SK-N-SH (cell line): ENCODE measurements around the gene GATD1. TPM values are rescaled to one million over a fixed set of nuclear protein-coding genes. Genes with fewer than 3 reads are reported as not detected.

ENCODE experiments used
- CTCF ChIA-PET: fragments of 300-600, 350-600 bp; formaldehyde crosslinking; extraction: SDS; loops from one replicate; lab custom pipeline; 2021; lab: Yijun Ruan, JAX
- POLR2A ChIA-PET: fragments of 350-600 bp; sonication (Branson Sonifier 250); formaldehyde crosslinking; extraction: SDS; loops from one replicate; lab custom pipeline; 2020; ENCODE audit warnings: antibody characterized with exemption, inconsistent platforms; lab: Yijun Ruan, JAX
- DNase-seq: peaks from one replicate; pipeline ENCODE4 v3.0.0; 2012
- H2AFZ ChIP-seq: fragments of 200-600 bp; sonication (generic); 2 replicates; pipeline ENCODE4 v1.8.1; 2016; ENCODE audit warnings: antibody characterized with exemption, mild to moderate bottlenecking, low read depth
- H3F3A ChIP-seq: fragments of 200-600 bp; sonication (generic); replicated peaks from 2 replicates; pipeline ENCODE3; 2016; ENCODE audit warnings: antibody characterized with exemption, mild to moderate bottlenecking; ENCODE audit not compliant: insufficient read depth
- H3K27ac ChIP-seq, 2 experiments: fragments of 200-500 bp in 1 of 2; fragments of 200-600 bp in 1 of 2; sonication (Bioruptor generic) in 1 of 2; sonication (generic), shearing (Covaris generic) in 1 of 2; 2 replicates each; pipeline versions ENCODE4 v1.5.1 to v1.6.1; 2014 to 2016; ENCODE audit warnings: low read depth in 2 of 2, inconsistent platforms in 1 of 2, low read length in 1 of 2, mild to moderate bottlenecking in 1 of 2, mixed read lengths in 1 of 2
- H3K27me3 ChIP-seq: fragments of 200-600 bp; sonication (generic), shearing (Covaris generic); 2 replicates; pipeline ENCODE4 v1.6.1; 2016; ENCODE audit warnings: mixed run types; ENCODE audit not compliant: insufficient read depth
- H3K36me3 ChIP-seq, 2 experiments: fragments of 200-500 bp in 1 of 2; fragments of 200-600 bp in 1 of 2; sonication (Bioruptor generic) in 1 of 2; sonication (generic) in 1 of 2; replicated peaks in 1 of 2; 2 replicates each; pipeline versions ENCODE3 to v1.5.1; 2014 to 2016; ENCODE audit warnings: low read length in 1 of 2, mild to moderate bottlenecking in 1 of 2; ENCODE audit not compliant: insufficient read depth in 2 of 2, control insufficient read depth in 1 of 2
- H3K4me1 ChIP-seq, 2 experiments: fragments of 200-500 bp in 1 of 2; fragments of 200-600 bp in 1 of 2; sonication (Bioruptor generic) in 1 of 2; sonication (generic), shearing (Covaris generic) in 1 of 2; 2 replicates each; pipeline versions ENCODE4 v1.5.1 to v1.6.1; 2014 to 2016; ENCODE audit warnings: low read depth in 1 of 2, low read length in 1 of 2, mixed run types in 1 of 2; ENCODE audit not compliant: insufficient read depth in 2 of 2, control insufficient read depth in 1 of 2
- H3K4me2 ChIP-seq: fragments of 200-600 bp; sonication (generic), shearing (Covaris generic); 2 replicates; pipeline ENCODE4 v1.6.1; 2017; ENCODE audit warnings: mixed run types
- H3K4me3 ChIP-seq, 2 experiments: fragments of 200-500 bp in 1 of 2; fragments of 200-600 bp in 1 of 2; sonication (Bioruptor generic) in 1 of 2; sonication (generic), shearing (Covaris generic) in 1 of 2; 2 replicates each; pipeline versions ENCODE4 v1.5.1 to v1.8.1; 2014 to 2016; ENCODE audit warnings: low read depth in 2 of 2, inconsistent platforms in 1 of 2, low read length in 1 of 2, mild to moderate bottlenecking in 1 of 2, mixed read lengths in 1 of 2, moderate library complexity in 1 of 2
- H3K79me2 ChIP-seq: fragments of 200-600 bp; sonication (generic); 2 replicates; pipeline ENCODE4 v1.8.1; 2017; ENCODE audit warnings: mild to moderate bottlenecking; ENCODE audit not compliant: insufficient read depth
- H3K9ac ChIP-seq: fragments of 200-600 bp; sonication (generic); 2 replicates; pipeline ENCODE4 v1.6.1; 2017; ENCODE audit warnings: mixed run types
- H3K9me2 ChIP-seq: fragments of 200-600 bp; sonication (generic); 2 replicates; pipeline ENCODE4 v1.6.1; 2017; ENCODE audit warnings: mixed run types
- H3K9me3 ChIP-seq: fragments of 200-600 bp; sonication (generic); 2 replicates; pipeline ENCODE4 v1.6.1; 2017; ENCODE audit warnings: mixed run types, mild to moderate bottlenecking, moderate library complexity
- H4K20me1 ChIP-seq: fragments of 200-600 bp; sonication (generic); 2 replicates; pipeline ENCODE4 v1.6.1; 2017; ENCODE audit warnings: mild to moderate bottlenecking, mixed run types; ENCODE audit not compliant: insufficient read depth
- EZH2phosphoT487 ChIP-seq: fragments of 200-600 bp; sonication (generic); IDR thresholded peaks from 2 replicates; pipeline ENCODE4 v1.6.1; 2017; ENCODE audit warnings: low read depth, mixed run types, mild to moderate bottlenecking, antibody characterized with exemption, moderate library complexity, borderline replicate concordance
- FOSL2 ChIP-seq: IDR thresholded peaks from 2 replicates; pipeline ENCODE4 v1.4.0; 2012; ENCODE audit warnings: low read depth, mild to moderate bottlenecking, moderate library complexity, borderline replicate concordance
- FOXM1 ChIP-seq: IDR thresholded peaks from 2 replicates; pipeline ENCODE4 v1.4.0; 2012; ENCODE audit warnings: low read depth, mild to moderate bottlenecking
- GABPA ChIP-seq: IDR thresholded peaks from 2 replicates; pipeline ENCODE4 v1.4.0; 2012; ENCODE audit warnings: low read depth, mild to moderate bottlenecking
- GATA2 ChIP-seq: sonication (generic); formaldehyde crosslinking; IDR thresholded peaks from 2 replicates; pipeline ENCODE4 v1.5.0; 2020; ENCODE audit warnings: mild to moderate bottlenecking, missing genetic modification reagents
- JUND ChIP-seq: IDR thresholded peaks from 2 replicates; pipeline ENCODE4 v1.4.0; 2012
- MEF2A ChIP-seq: IDR thresholded peaks from 2 replicates; pipeline ENCODE4 v1.4.0; 2012; ENCODE audit warnings: low read depth, borderline replicate concordance
- NRF1 ChIP-seq: IDR thresholded peaks from 2 replicates; pipeline ENCODE4 v1.6.1; 2012; ENCODE audit warnings: low read depth, mild to moderate bottlenecking, low read length
- RCOR1 ChIP-seq: fragments of 150-350 bp; IDR thresholded peaks from 2 replicates; pipeline ENCODE4 v1.6.1; 2017; ENCODE audit warnings: antibody characterized with exemption, low read length
- RFX5 ChIP-seq: IDR thresholded peaks from 2 replicates; pipeline ENCODE4 v1.6.1; 2012; ENCODE audit warnings: mild to moderate bottlenecking, improper control_type of control experiment, low read length
- SIN3A ChIP-seq: IDR thresholded peaks from 2 replicates; pipeline ENCODE4 v1.6.1; 2012; ENCODE audit warnings: low read depth, mild to moderate bottlenecking, low read length, moderate library complexity, borderline replicate concordance
- SMC3 ChIP-seq: IDR thresholded peaks from 2 replicates; pipeline ENCODE4 v1.6.1; 2012; ENCODE audit warnings: low read depth, low read length, improper control_type of control experiment
- TAF1 ChIP-seq: IDR thresholded peaks from 2 replicates; pipeline ENCODE4 v1.6.1; 2012; ENCODE audit warnings: low read depth, mild to moderate bottlenecking, low read length, moderate library complexity, borderline replicate concordance
- TCF12 ChIP-seq: IDR thresholded peaks from 2 replicates; pipeline ENCODE4 v1.4.0; 2012
- WGBS: methylation state at CpG from one replicate; pipeline ENCODE4 v1.1.6; 2017; ENCODE audit warnings: low lambda C conversion rate; 5-methylcytosine and 5-hydroxymethylcytosine counted together
- polyA plus RNA-seq, 3 experiments: library from polyadenylated mRNA; depleted of rRNA; stranded (reverse); fragments of >200 nt; gene quantifications; 2 replicates each; pipeline ENCODE4 v1.2.3, GENCODE V29; 2012
- TF ChIP-seq, protein P1 (sequence below): IDR thresholded peaks from 2 replicates; pipeline ENCODE4; 2012
- TF ChIP-seq, protein P2 (sequence below): fragments of 200-600 bp; sonication (generic); IDR thresholded peaks from 2 replicates; pipeline ENCODE4 v1.6.1; 2017; ENCODE audit warnings: antibody characterized with exemption, mild to moderate bottlenecking, moderate library complexity
- TF ChIP-seq, protein P3 (sequence below): IDR thresholded peaks from 2 replicates; pipeline ENCODE4 v1.4.0; 2012; ENCODE audit warnings: low read depth, borderline replicate concordance
- TF ChIP-seq, protein P4 (sequence below): IDR thresholded peaks from 2 replicates; pipeline ENCODE4 v1.4.0; 2012; ENCODE audit warnings: low read depth
- TF ChIP-seq, protein P5 (sequence below): IDR thresholded peaks from 2 replicates; pipeline ENCODE4 v1.6.1; 2012; ENCODE audit warnings: mild to moderate bottlenecking, low read depth, low read length, moderate library complexity

Gene GATD1
- polyA plus RNA-seq, 1 of the 3 experiments (the other 2 are of a cell fraction) = 86.2 TPM

DNA sequence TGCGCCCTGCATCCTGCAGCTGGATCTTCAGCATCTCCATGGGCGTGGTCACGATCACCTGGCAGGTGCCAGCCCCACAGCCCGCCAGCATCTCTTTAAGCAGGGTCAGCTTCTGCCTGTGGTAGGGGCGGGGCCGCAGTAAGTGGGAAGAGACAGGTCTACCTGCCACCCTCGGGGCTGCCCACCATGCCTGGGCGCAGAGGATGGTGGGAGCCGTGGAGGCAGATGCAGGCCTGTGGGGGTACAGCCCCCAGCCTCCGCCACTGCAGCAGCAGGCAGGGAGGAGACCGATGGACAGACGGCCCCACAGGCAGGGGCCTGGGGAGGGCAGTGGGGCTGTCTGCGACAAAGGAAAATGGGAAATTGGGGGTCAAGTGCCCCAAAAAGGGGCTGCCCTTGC, 15.6 kb upstream of the GATD1 start:
- Histone ChIP-seq H4K20me1 (no peaks in the 10 kb centered on the region), H3K9me3 (no peaks in the 10 kb centered on the region), H3K9ac (no peak overlapping the region), H3F3A (peaks cover 18% of the 10 kb centered on the region), H3K36me3 (peaks cover 0 to 30% of the 10 kb centered on the region in 2 experiments), H3K9me2 (no peaks in the 10 kb centered on the region), H3K4me3 (no peak overlapping the region)
- CTCF ChIA-PET = interaction anchor here (6.3 kb wide), 1 partner anchor 9 kb away, joined by 43 read pairs; no protein-coding TSS in a partner anchor
- TF ChIP-seq, protein P1, sequence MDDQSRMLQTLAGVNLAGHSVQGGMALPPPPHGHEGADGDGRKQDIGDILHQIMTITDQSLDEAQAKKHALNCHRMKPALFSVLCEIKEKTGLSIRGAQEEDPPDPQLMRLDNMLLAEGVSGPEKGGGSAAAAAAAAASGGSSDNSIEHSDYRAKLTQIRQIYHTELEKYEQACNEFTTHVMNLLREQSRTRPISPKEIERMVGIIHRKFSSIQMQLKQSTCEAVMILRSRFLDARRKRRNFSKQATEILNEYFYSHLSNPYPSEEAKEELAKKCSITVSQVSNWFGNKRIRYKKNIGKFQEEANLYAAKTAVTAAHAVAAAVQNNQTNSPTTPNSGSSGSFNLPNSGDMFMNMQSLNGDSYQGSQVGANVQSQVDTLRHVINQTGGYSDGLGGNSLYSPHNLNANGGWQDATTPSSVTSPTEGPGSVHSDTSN = no peak
- TF ChIP-seq GABPA (no peak), NRF1 (no peak)
- TF ChIP-seq, all 33 proteins: peak for 0
- POLR2A ChIA-PET = interaction anchor here (1.0 kb wide), 1 partner anchor 16 kb away, joined by 3 read pairs; the partner anchor contains the start of gene GATD1
- 93% methylated on average over 11 of the region's 13 CpGs for WGBS
- H3K4me2 ChIP-seq = no peak overlapping the region
- no peak for DNase-seq
- H3K4me1 ChIP-seq = peaks cover 8 to 48% of the 10 kb centered on the region in 2 experiments; a peak in 2 of 4 replicates
- H3K27ac ChIP-seq = no peak overlapping the region; a peak in 1 of 4 replicates
- H2AFZ ChIP-seq = no peak overlapping the region
- H3K79me2 ChIP-seq = peaks cover 20% of the 10 kb centered on the region
- no peaks in the 10 kb centered on the region for H3K27me3 ChIP-seq

DNA sequence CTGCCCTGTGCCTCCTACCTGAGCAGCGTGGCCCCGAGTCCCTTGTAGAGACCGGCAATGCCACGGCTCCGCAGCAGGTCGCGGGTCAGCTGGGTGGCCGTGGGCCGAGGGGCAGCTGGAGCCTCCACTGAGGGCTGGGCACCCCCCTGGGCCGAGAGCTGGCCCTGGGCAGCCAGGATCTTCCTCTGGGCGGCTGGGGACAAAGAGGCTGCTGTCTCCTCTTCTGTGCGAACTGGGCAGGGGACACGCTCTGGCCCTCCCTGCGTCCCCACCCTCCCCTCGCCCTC, 15.2 kb upstream of the GATD1 start:
- 100% methylated on average over 5 of the region's 15 CpGs for WGBS
- no peak for DNase-seq
- TF ChIP-seq, protein P2, sequence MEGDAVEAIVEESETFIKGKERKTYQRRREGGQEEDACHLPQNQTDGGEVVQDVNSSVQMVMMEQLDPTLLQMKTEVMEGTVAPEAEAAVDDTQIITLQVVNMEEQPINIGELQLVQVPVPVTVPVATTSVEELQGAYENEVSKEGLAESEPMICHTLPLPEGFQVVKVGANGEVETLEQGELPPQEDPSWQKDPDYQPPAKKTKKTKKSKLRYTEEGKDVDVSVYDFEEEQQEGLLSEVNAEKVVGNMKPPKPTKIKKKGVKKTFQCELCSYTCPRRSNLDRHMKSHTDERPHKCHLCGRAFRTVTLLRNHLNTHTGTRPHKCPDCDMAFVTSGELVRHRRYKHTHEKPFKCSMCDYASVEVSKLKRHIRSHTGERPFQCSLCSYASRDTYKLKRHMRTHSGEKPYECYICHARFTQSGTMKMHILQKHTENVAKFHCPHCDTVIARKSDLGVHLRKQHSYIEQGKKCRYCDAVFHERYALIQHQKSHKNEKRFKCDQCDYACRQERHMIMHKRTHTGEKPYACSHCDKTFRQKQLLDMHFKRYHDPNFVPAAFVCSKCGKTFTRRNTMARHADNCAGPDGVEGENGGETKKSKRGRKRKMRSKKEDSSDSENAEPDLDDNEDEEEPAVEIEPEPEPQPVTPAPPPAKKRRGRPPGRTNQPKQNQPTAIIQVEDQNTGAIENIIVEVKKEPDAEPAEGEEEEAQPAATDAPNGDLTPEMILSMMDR = no peak
- TF ChIP-seq EZH2phosphoT487 = no peak
- TF ChIP-seq SMC3 = no peak
- no peak for TF ChIP-seq MEF2A
- no peak for TF ChIP-seq TAF1
- TF ChIP-seq TCF12 = no peak
- no peak for TF ChIP-seq SIN3A
- no peak for TF ChIP-seq JUND
- TF ChIP-seq, protein P3, sequence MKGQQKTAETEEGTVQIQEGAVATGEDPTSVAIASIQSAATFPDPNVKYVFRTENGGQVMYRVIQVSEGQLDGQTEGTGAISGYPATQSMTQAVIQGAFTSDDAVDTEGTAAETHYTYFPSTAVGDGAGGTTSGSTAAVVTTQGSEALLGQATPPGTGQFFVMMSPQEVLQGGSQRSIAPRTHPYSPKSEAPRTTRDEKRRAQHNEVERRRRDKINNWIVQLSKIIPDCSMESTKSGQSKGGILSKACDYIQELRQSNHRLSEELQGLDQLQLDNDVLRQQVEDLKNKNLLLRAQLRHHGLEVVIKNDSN = no peak
- TF ChIP-seq, protein P4, sequence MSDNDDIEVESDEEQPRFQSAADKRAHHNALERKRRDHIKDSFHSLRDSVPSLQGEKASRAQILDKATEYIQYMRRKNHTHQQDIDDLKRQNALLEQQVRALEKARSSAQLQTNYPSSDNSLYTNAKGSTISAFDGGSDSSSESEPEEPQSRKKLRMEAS = no peak
- no peak for TF ChIP-seq FOXM1
- TF ChIP-seq GATA2 (CRISPR knock-in tag) = no peak
- TF ChIP-seq, protein P5, sequence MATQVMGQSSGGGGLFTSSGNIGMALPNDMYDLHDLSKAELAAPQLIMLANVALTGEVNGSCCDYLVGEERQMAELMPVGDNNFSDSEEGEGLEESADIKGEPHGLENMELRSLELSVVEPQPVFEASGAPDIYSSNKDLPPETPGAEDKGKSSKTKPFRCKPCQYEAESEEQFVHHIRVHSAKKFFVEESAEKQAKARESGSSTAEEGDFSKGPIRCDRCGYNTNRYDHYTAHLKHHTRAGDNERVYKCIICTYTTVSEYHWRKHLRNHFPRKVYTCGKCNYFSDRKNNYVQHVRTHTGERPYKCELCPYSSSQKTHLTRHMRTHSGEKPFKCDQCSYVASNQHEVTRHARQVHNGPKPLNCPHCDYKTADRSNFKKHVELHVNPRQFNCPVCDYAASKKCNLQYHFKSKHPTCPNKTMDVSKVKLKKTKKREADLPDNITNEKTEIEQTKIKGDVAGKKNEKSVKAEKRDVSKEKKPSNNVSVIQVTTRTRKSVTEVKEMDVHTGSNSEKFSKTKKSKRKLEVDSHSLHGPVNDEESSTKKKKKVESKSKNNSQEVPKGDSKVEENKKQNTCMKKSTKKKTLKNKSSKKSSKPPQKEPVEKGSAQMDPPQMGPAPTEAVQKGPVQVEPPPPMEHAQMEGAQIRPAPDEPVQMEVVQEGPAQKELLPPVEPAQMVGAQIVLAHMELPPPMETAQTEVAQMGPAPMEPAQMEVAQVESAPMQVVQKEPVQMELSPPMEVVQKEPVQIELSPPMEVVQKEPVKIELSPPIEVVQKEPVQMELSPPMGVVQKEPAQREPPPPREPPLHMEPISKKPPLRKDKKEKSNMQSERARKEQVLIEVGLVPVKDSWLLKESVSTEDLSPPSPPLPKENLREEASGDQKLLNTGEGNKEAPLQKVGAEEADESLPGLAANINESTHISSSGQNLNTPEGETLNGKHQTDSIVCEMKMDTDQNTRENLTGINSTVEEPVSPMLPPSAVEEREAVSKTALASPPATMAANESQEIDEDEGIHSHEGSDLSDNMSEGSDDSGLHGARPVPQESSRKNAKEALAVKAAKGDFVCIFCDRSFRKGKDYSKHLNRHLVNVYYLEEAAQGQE = no peak
- no peak for TF ChIP-seq FOSL2
- no peak for TF ChIP-seq RCOR1
- TF ChIP-seq RFX5 = no peak
- Histone ChIP-seq H2AFZ (no peak overlapping the region), H3K4me2 (no peak overlapping the region), H3F3A (peaks cover 16% of the 10 kb centered on the region), H3K9me2 (no peaks in the 10 kb centered on the region), H3K9ac (no peak overlapping the region), H3K79me2 (peaks cover 20% of the 10 kb centered on the region), H4K20me1 (no peaks in the 10 kb centered on the region), H3K4me1 (peaks cover 8 to 48% of the 10 kb centered on the region in 2 experiments; a peak in 2 of 4 replicates), H3K36me3 (peaks cover 0 to 30% of the 10 kb centered on the region in 2 experiments), H3K4me3 (no peak overlapping the region), H3K27me3 (no peaks in the 10 kb centered on the region), H3K27ac (no peak overlapping the region), H3K9me3 (no peaks in the 10 kb centered on the region)
- POLR2A ChIA-PET = no interaction called here
- CTCF ChIA-PET = interaction anchor here (6.3 kb wide), 1 partner anchor 9 kb away, joined by 43 read pairs; no protein-coding TSS in a partner anchor
